Activated T-helper 2 cell treated with anti-CD3 and anti-CD28 coated beads, Interferon-gamma antibody, Interleukin-2, Interleukin-4, amounts not matched to agents 10 μg/mL and 5 μg/mL and 100 μg/mL, durations not matched to agents 14 hours and 24 hours and 36 hours (primary cell): ENCODE measurements around the gene C5orf52. TPM values are rescaled to one million over a fixed set of nuclear protein-coding genes. Genes with fewer than 3 reads are reported as not detected.
"Not testable (repeated sequence)": the region's sequence is repeated elsewhere in the genome, so short reads cannot be mapped to it uniquely, and the experiment has no call there.

Experiments used
- DNase-seq: peaks from one replicate; pipeline ENCODE4 v3.0.0; 2021; ENCODE audit warnings: low spot score
- H3K27ac Mint-ChIP-seq: one replicate; pipeline ENCODE4 v1.8.0; 2021; ENCODE audit warnings: mixed read lengths
- H3K27me3 Mint-ChIP-seq: one replicate; pipeline ENCODE4 v1.8.0; 2021; ENCODE audit warnings: low read depth, mixed read lengths
- H3K36me3 Mint-ChIP-seq: one replicate; pipeline ENCODE4 v1.8.0; 2021; ENCODE audit warnings: low read depth, mixed read lengths
- H3K4me1 Mint-ChIP-seq: one replicate; pipeline ENCODE4 v1.8.0; 2021; ENCODE audit warnings: low read depth, mixed read lengths
- H3K4me3 Mint-ChIP-seq: one replicate; pipeline ENCODE4 v1.8.0; 2021; ENCODE audit warnings: low read depth, mild to moderate bottlenecking, moderate library complexity, mixed read lengths
- H3K9me3 Mint-ChIP-seq: one replicate; pipeline ENCODE4 v1.8.0; 2021; ENCODE audit warnings: mixed read lengths
- intact Hi-C: fragments of 100-400 bp; cut with micrococcal nuclease; formaldehyde crosslinking; loops from one replicate; pipeline ENCODE4 v1.15.1; 2023
- total RNA-seq: library from RNA; stranded (reverse); gene quantifications from 2 replicates; pipeline ENCODE4 v1.2.3, GENCODE V29; 2022

C5orf52 gene
- total RNA-seq, 1 donor from 2014 or later = not detected

DNA sequence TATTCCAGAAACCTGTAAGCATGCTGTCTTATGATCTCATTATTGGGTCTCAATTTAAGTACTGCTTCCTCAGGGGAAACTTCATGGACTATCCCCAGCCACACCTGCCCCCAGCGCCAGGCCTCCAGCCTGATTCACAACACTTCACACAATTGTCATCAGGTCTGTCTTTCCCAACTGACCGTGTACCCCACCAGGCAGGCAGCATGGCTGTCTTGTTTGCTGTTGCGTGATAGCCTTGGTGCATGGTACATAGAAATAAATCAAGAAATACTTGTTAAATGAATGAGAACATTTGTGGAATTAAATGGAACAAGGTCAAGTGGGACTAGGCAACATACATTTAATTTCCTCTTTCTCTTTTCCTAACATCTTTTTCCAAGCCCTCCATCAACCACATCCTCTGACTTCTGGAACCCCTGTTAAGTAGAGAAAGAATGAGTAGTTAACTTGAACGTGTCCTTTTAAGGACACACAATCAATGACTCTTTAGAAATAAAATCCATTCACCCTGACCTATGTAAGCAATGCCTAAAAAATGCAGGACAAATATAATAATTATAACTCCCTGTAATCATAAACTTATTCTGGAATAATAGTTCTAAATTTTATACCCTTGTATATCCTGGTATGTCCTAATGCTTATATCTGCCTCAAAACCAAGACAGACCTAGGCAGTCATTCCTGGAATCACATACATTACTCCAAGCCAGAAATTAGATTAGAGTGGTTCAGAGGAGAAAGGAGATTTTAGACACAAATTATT lies 42.7 kb downstream of the C5orf52 start:
- peaks cover 33% of the 10 kb centered on the region for H3K4me1 Mint-ChIP-seq
- H3K27ac Mint-ChIP-seq = no peak overlapping the region
- H3K4me3 Mint-ChIP-seq = no peak overlapping the region
- H3K27me3 Mint-ChIP-seq = no peaks in the 10 kb centered on the region
- H3K36me3 Mint-ChIP-seq = peaks cover 3% of the 10 kb centered on the region
- H3K9me3 Mint-ChIP-seq = no peaks in the 10 kb centered on the region
- intact Hi-C loops = no loop called here
- DNase-seq = no peak

DNA sequence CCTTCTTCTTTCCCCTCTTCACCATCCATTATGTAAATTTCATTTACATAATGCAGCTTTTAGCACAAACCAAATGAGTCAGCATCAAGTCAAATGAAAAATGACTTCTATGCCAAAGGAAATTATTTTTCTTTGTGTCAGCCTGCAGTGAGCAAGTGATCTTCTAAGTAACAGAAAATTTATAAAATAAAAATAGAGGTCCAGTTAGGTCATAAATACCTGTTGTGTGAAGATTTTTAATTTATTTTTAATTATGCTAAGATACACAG lies 43.2 kb downstream of the C5orf52 start:
- Mint-ChIP-seq H3K4me1 (peaks cover 30% of the 10 kb centered on the region), H3K27me3 (no peaks in the 10 kb centered on the region), H3K9me3 (no peaks in the 10 kb centered on the region), H3K4me3 (no peak overlapping the region), H3K36me3 (peaks cover 3% of the 10 kb centered on the region), H3K27ac (no peak overlapping the region)
- intact Hi-C loops = no loop called here
- no peak for DNase-seq

DNA sequence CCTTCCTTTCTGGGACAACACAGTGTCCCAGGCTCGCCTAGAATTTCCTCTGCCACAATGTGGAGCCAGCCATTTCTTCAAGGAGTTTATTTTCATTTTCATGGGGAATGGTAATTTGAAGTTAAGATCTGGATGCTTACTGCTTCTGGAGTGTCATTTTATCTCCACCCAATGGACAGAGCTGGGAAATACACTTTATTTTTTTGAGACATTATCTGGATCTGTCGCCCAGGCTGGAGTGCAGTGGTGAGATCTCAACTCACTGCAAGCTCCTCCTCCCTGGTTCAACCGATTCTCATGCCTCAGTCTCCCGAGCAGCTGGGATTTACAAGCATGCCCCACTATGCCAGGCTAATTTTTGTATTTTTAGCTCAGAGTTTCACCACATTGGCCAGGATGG lies 47.2 kb downstream of the C5orf52 start:
- peaks cover 33% of the 10 kb centered on the region for H3K4me1 Mint-ChIP-seq
- peaks cover 6% of the 10 kb centered on the region for H3K36me3 Mint-ChIP-seq
- no peak for DNase-seq
- intact Hi-C loops = loop anchor here (1.0 to 5.0 kb wide), 4 partner anchors 48 to 287 kb away; partner anchors contain the start of gene C5orf52
- peak overlapping the region; percentile 67 for H3K27ac Mint-ChIP-seq
- no peaks in the 10 kb centered on the region for H3K27me3 Mint-ChIP-seq
- H3K4me3 Mint-ChIP-seq = no peak overlapping the region
- H3K9me3 Mint-ChIP-seq = peaks cover 5% of the 10 kb centered on the region

DNA sequence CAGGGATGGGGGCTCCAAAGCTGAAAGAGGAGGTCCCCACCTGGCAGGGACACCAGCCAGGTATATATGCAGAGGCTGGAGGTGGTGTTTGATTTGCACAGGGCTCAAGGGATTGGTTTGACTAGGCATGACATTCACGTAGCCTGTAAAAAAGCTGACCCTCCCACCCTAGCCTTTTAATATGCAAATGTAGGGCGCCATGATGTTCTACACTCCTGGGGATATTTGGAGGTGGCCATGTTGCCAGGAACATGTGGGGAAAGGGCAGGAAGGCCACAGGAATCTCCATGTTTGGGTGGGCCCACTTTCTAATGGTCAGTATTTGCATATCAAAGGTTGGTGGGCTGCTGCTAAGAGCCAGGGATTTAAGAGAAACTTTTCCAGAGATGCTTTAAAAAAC lies 47.9 kb downstream of the C5orf52 start:
- Mint-ChIP-seq H3K9me3 (peaks cover 5% of the 10 kb centered on the region), H3K27ac (no peak overlapping the region), H3K4me1 (peaks cover 30% of the 10 kb centered on the region), H3K4me3 (no peak overlapping the region), H3K27me3 (no peaks in the 10 kb centered on the region), H3K36me3 (peaks cover 6% of the 10 kb centered on the region)
- intact Hi-C loops = loop anchor here (2.0 to 5.0 kb wide), 3 partner anchors 48 to 202 kb away; partner anchors contain the start of gene C5orf52
- no peak for DNase-seq

DNA sequence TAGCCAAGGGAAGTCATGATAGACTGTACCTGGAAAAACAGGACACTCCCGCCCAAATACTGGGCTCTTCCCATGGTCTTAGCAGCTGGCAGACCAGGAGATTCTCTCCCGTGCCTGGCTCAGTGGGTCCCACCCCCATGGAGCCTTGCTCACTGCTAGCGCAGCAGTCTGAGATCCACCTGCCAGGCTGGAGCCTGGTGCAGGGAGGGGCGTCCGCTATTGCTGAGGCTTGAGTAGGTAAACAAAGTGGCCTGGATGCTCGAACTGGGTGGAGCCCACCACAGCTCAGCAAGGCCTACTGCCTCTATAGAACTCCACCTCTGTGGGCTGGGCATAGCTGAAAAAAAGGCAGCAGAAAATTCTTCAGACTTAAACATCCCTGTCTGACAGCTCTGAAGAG lies 49.8 kb downstream of the C5orf52 start:
- H3K4me3 Mint-ChIP-seq = no peak overlapping the region
- peaks cover 25% of the 10 kb centered on the region for H3K4me1 Mint-ChIP-seq
- no peak for DNase-seq
- H3K27ac Mint-ChIP-seq = no peak overlapping the region
- intact Hi-C loops = no loop called here
- H3K27me3 Mint-ChIP-seq = no peaks in the 10 kb centered on the region
- H3K36me3 Mint-ChIP-seq = peaks cover 9% of the 10 kb centered on the region
- H3K9me3 Mint-ChIP-seq = peaks cover 5% of the 10 kb centered on the region

DNA sequence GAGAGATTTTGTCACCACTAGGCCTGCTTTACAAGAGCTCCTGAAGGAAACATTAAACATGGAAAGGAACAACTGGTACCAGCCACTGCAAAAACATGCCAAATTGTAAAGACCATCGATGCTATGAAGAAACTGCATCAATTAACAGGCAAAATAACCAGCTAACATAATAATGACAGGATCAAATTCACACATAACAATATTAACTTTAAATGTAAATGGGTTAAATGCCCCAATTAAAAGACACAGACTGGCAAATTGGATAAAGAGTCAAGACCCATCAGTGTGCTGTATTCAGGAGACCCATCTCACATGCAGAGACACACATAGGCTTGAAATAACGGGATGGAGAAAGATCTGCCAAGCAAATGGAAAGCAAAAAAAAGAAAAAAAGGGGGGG lies 51.6 kb downstream of the C5orf52 start:
- DNase-seq, H3K4me3 Mint-ChIP-seq, H3K27ac Mint-ChIP-seq, H3K27me3 Mint-ChIP-seq, intact Hi-C loops, H3K9me3 Mint-ChIP-seq, H3K36me3 Mint-ChIP-seq: not testable (repeated sequence)
- peaks cover 12% of the 10 kb centered on the region for H3K4me1 Mint-ChIP-seq

DNA sequence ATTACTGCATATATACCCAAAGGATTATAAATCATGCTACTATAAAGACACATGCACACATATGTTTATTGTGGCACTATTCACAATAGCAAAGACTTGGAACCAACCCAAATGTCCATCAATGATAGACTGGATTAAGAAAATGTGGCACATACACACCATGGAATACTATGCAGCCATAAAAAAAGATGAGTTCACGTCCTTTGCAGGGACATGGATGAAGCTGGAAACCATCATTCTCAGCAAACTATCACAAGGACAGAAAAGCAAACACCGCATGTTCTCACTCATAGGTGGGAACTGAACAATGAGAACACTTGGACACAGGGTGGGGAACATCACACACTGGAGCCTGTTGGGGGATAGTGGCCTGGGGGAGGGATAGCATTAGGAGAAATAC lies 55.3 kb downstream of the C5orf52 start:
- H3K4me3 Mint-ChIP-seq, H3K27me3 Mint-ChIP-seq, H3K27ac Mint-ChIP-seq, DNase-seq, H3K9me3 Mint-ChIP-seq, intact Hi-C loops: not testable (repeated sequence)
- Mint-ChIP-seq H3K36me3 (peaks cover 14% of the 10 kb centered on the region), H3K4me1 (peaks cover 21% of the 10 kb centered on the region)

DNA sequence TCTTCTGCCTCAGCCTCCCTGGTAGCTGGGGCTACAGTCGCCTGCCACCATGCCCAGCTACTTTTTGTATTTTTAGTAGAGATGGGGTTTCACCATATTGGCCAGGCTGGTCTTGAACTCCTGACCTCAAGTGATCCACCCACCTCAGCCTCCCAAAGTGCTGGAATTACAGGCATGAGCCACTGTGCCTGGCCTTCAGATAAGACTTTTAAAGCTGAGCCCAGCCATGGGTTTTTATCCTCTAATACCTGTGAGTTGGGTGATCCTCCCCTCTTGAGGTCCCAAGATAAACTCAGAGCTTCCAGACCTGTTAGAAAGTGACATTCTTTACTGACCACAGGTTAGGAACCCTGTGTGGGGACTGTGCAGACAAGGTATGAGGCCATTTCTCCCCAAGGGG lies 56.5 kb downstream of the C5orf52 start:
- H3K9me3 Mint-ChIP-seq, H3K4me3 Mint-ChIP-seq, H3K27ac Mint-ChIP-seq, DNase-seq, H3K27me3 Mint-ChIP-seq, intact Hi-C loops: not testable (repeated sequence)
- peaks cover 21% of the 10 kb centered on the region for H3K36me3 Mint-ChIP-seq
- peaks cover 26% of the 10 kb centered on the region for H3K4me1 Mint-ChIP-seq

Other genes with a start within 250 kb of the C5orf52 start
- 1.9 and 2.1 TPM in 2 replicates for gene NIPAL4, start 211.3 kb upstream of the C5orf52 start, total RNA-seq
- 229 and 237 TPM in 2 replicates for gene ADAM19, start 95.8 kb upstream of the C5orf52 start, total RNA-seq
- 0.11 TPM in 2 replicates for gene SOX30, start 19.1 kb upstream of the C5orf52 start, total RNA-seq
- 28.8 and 29.3 TPM in 2 replicates for gene THG1L, start 59.9 kb downstream of the C5orf52 start, total RNA-seq
- 8.7 and 8.9 TPM in 2 replicates for gene LSM11, start 72.2 kb downstream of the C5orf52 start, total RNA-seq
- gene CLINT1, start 187.6 kb downstream of the C5orf52 start, total RNA-seq = 95.2 and 100 TPM in 2 replicates